T1000 (cell line): Measurements from ENCODE around the gene CHIT1.
"Not testable (repeated sequence)": the region's sequence is repeated elsewhere in the genome, so short reads cannot be mapped to it uniquely, and the experiment has no call there.

Source experiments
- DNase-seq: peaks from one replicate; lab custom pipeline; 2025; ENCODE audit warnings: mixed read lengths; lab: John Stamatoyannopoulos, UW

The CHIT1 gene

DNA sequence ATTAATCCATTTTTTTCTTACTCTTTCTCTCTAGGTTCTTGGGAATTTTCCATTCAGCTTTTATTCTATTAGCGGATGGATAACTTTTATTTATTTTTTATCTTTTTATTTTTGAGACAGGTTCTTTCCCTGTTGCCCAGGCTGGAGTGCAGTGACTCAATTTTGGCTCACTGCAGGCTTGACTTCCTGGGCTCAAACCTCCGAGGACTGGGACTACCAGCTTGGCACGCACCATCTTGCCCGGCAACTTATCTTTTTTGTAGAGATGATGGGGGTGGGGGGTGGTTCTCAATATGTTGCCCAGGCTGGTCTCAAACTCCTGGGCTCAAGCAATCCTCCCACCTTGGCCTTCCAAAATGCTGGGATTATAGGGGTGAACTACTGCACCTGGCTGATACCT is 36.1 kb upstream of the CHIT1 start:
- DNase-seq, result no peak

GRCh38 chr1:203264052-203264501 is 34.6 kb upstream of the CHIT1 start:
- DNase-seq, result no peak

- DNase-seq, result no peak
Measured at GRCh38 chr1:203263496-203263895, 34.0 kb upstream of the CHIT1 start.

GRCh38 chr1:203256636-203257035 is 27.2 kb upstream of the CHIT1 start:
- not testable (repeated sequence) for DNase-seq

DNA sequence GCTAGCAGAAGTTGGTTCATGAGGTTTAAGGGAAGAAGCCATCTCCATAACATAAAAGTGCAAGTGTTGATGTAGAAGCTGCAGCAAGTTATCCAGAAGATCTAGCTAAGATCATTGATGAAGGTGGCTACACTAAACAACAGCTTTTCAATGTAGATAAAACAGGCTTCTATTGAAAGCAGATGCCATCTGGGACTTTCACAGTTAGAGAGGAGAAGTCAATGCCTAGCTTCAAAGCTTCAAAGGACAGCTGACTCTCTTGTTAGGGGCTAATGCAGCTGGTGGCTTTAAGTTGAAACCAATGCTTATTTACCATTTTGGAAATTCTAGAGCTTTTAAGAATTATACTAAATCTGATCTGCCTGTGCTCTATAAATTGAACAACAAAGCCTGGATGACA is 25.3 kb upstream of the CHIT1 start:
- not testable (repeated sequence) for DNase-seq

DNA sequence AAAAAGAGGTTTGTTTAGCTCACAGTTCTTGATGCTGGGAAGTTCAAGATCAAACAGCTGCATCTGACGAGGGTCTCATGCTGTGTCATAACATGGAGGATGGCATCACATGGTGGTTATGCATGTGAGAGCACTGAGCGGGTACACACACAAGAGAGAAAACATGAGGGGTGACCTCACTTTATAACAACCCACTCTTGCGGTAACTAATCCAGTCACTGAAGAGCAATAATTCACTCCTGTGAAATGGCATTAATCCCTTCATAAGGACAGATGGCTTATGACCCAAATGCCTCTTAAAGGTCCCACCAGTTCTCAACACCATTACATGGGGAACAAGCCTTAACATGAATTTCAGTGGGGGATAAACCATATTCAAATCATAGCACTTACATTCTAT is 23.2 kb upstream of the CHIT1 start:
- no peak for DNase-seq

DNA sequence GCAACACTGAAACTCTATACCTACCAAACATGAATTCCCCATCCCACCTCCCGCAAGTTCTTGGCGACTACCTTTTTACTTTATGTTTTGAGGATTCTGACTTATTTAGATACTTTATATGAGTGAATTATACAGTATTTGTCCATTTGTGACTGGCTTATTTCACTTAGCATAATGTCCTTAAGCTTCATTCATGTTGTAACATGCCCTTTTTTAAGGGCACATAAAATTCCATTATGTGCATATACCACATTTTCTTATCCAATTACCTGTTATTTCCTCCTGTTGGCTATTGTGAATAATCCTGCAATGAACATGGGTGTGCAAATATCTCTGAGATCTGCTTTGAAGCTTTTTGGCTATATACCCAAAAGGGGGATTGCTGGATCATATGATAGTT is 22.0 kb upstream of the CHIT1 start:
- no peak for DNase-seq

GRCh38 chr1:203250911-203251310 is 21.4 kb upstream of the CHIT1 start:
- DNase-seq, result no peak

DNA sequence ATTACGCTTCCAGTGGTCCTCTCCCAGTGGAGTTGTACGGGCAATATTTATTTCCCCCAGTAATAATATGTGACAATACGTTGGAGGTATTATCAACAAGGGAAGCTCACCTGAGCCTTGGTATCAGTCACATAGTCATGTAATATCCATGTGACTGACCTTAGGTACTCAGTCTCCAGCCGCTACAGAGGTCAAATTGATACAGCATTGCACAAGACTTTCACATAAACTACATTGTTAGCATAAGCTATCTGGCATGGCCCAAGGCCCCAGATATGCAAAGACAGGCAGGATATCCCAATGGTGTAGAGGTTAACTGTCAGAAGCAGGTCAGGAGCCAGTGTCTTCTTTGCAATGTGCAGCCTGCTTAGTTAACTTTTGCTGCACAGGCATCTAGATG is 15.3 kb upstream of the CHIT1 start:
- no peak for DNase-seq

DNA sequence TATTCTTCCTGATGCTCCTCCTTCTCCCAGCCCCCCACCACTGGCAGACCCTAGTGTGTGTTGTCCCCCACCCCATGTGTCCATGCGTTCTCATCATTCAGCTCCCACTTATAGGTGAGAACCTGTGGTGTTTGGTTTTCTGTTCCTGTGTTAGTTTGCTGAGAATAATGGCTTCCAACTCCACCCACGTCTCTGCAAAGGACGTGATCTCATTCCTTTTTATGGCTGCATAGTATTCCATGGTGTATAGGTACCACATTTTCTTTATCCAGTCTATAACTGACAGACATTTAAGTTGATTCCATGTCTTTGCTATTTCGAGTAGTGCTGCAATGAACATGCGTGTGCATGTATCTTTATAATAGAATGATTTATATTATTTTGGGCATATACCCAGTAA is 12.2 kb upstream of the CHIT1 start:
- DNase-seq, result not testable (repeated sequence)

GRCh38 chr1:203239526-203240305 is 10.2 kb upstream of the CHIT1 start:
- DNase-seq, result no peak

GRCh38 chr1:203239081-203239480 is 9.6 kb upstream of the CHIT1 start:
- DNase-seq, result no peak

GRCh38 chr1:203238535-203238934 is 9.1 kb upstream of the CHIT1 start:
- DNase-seq, result no peak

GRCh38 chr1:203234901-203235300 is 5.4 kb upstream of the CHIT1 start:
- DNase-seq, result not testable (repeated sequence)

DNA sequence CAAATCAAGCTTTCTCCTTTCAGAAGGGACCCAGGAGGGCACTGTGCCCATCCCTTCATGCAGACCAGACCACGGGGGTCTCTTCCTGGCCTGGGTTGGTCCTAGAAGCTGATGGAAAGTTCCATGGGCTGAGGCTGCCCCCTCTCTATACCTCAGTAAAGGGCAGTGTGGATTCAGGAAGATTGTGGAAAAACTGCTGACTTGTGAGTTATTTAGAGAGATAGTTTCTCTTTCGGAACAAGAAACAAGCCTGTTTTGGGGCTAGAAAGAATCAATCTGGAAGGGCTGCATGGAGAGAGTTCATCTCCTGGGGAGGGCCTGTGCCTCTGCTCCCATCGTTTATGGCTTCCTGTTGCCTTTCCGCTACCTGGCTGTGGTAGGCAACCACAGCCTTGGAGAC is 803 bp downstream of the CHIT1 start:
- no peak for DNase-seq

DNA sequence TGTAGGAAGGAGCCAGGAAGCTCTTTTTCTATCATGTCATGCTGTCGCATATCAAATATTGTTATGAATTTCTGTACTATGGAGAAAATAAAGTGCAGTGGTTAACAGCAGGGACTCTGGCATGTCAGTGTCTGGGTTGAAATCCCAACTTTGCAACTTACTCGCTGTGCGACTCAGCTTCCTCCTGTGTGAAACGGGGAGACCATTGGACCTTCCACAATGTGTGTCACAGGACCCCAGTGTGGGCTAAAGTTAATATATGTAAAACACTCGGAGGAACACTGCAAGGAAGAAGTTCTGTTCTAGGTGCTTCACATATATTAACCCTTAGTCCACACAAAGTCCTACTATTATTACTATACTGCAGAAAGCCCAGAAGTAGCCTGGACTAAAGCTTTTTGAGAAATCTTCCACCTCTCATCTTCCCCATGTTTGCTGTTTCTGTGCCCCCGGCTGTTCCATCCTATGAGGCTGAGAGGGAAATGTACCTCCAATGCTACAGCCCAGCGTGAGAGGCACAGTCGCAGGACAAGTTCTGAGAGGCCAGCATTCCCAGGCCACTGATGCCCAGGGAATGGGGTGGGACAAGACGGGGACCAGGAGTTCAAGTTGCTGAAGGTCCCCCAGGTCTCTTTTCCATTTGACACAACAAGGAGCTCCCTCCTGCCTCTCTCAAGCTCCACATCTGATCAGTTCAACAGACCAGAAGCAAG is 1.9 kb downstream of the CHIT1 start:
- DNase-seq, result no peak

- no peak for DNase-seq
Measured at GRCh38 chr1:203225071-203225470, 4.4 kb downstream of the CHIT1 start.

DNA sequence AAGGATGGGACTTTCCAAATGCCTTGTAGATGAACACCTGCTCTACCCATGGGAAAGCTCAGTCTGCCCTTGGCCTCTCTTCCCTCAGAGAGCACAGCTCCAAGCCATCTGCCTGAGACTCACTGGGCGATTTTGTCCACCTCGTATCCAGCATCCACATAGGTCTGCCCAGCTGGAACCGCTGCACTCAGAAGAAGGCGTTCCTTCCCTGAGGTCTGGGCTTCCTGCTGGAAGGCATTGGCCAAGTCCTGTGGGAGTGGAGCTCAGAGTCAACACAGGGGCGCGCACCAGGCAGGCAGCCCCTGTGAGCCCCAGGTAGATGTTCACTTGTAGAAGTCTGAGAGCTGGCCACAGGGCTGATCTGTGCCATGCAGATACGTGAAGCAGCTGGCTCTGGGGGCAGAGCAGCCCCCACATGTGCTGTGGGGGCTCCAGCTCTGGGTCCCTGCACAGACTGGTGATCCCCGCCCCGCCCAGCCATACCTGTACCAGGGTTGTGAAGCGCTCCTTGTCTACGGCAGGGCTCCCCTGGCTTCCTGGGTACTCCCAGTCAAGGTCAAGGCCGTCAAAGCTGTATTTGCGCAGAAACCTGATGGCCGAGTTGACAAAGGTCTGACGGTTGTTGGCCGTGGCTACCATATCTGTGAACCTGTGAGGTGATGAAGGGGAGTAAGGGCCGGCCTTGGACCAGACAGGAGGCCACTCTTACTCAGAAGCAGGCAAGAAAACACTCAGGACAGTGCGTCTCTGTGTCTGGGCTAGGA is 6.3 kb downstream of the CHIT1 start:
- no peak for DNase-seq

DNA sequence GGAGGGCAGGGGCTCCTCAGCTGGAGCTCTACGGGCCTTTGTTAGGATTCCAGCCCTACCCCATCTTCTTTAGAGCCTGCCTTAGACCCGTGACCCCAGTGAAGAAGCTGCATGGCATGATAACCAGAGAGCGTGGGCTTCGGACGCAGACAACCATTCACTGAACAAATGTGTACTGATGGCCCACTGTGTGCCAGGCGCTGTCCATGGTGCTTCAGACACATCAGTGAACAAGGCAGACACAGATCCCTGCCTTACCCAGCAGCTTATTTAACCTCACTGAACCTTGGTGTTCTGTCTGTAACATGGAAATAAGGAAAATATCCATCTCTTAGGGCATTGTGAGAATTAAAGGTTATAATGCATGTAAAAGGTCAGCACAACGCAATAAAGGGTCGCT is 9.5 kb downstream of the CHIT1 start:
- DNase-seq, result no peak

- DNase-seq, result no peak
Measured at GRCh38 chr1:203219171-203219570, 10.3 kb downstream of the CHIT1 start.

GRCh38 chr1:203217668-203218067 is 11.8 kb downstream of the CHIT1 start:
- DNase-seq, result no peak

GRCh38 chr1:203217139-203217655 is 12.3 kb downstream of the CHIT1 start:
- DNase-seq, result no peak
